ENCODE measurements around the gene TMED10.

The TMED10 gene

DNA sequence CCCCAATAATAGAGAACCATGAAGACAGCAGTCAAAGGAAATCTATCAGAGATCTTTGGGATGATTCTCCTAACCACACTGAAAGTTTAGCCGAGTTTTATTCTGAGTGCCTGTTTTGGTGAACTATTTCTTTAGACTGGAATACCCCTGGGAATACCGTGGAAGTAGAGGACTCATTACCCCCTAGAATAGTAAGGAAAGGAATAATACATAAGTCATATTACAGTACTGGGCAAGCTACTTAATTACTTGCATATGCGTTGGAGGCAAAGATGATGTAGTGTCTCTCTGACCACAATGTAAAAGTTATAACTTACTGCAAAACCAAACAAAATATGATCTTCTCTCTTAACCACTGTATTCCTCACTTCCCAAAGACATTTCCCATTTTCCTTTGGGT, 81.5 kb downstream of the TMED10 start:
- DNase-seq (ENCODE audit: insufficient read length) = no peak
- FAIRE-seq = no peak
- no peak for TF ChIP-seq POLR2A (IDR thresholded peaks at IDR 0.05; ENCODE audit: low read depth, low read length)
- TF ChIP-seq TAF1 (IDR thresholded peaks at IDR 0.05; ENCODE audit: borderline replicate concordance, low read depth, low read length) = no peak
- TF ChIP-seq POLR2AphosphoS5 (IDR thresholded peaks at IDR 0.05; ENCODE audit: low read depth, low read length) = no peak

DNA sequence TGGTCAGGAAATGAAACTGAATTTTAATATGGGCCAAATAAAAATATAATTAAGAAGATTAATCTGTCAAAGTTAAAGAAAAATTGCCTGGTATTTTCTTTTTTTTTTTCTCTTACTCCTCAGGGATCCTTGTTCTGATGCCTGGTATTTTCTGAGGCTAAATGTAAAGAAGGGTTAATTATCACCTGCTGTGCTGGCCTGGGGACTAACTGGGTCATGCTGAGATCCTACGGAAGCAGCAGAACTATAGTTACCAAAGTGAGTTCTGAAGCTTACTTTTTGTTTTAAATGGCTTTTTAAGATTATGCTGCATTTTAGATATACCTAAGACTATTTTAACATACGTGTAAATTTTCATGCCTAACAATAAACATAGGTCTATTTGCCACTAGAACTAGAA, 83.7 kb downstream of the TMED10 start:
- no peak for TF ChIP-seq POLR2AphosphoS5 (IDR thresholded peaks at IDR 0.05; ENCODE audit: low read depth, low read length)
- no peak for TF ChIP-seq POLR2A (IDR thresholded peaks at IDR 0.05; ENCODE audit: low read depth, low read length)
- no peak for TF ChIP-seq TAF1 (IDR thresholded peaks at IDR 0.05; ENCODE audit: borderline replicate concordance, low read depth, low read length)
- DNase-seq (ENCODE audit: insufficient read length) (no peak), FAIRE-seq (no peak)

DNA sequence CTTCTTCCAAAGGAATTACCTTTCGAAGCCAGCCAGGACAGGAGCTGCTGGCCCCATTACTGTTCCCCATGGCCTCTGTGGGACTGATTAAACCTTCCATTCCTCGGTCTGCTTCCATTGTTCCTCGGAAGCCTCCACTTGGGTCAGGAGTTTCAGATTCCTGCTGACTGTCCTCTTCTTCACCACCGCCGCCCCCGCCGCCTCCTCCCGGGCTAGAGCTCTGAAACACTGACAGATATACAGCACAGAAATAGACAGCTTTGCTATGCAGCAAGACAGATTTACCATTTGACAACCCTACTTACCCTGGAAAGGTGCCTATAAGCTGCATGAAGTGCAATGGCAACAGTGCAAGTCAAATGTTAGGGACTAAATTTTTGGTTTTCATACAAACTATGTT, 85.2 kb downstream of the TMED10 start:
- DNase-seq (ENCODE audit: insufficient read length) = no peak
- no peak for FAIRE-seq
- TF ChIP-seq POLR2A (IDR thresholded peaks at IDR 0.05; ENCODE audit: low read depth, low read length) (no peak), POLR2AphosphoS5 (IDR thresholded peaks at IDR 0.05; ENCODE audit: low read depth, low read length) (no peak), TAF1 (IDR thresholded peaks at IDR 0.05; ENCODE audit: borderline replicate concordance, low read depth, low read length) (no peak)

DNA sequence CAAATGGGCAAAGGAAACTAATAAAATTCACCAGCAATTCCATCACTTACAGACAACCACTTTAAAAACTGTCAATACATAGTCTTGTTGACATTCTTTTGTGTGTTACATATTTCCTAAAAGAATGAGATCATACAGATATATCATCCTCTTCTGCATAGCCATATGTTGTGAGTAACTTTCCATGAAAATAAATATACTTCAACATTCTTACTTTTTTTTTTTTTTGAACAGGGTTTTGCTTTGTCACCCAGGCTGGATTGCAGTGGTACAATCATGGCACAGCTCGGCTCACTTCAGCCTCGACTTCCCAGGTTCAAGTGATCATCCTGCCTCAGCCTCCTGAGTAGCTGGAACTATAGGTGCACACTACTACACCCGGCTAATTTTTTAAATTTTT, 86.1 kb downstream of the TMED10 start:
- FAIRE-seq (no peak), DNase-seq (ENCODE audit: insufficient read length) (no peak)
- TF ChIP-seq POLR2A (IDR thresholded peaks at IDR 0.05; ENCODE audit: low read depth, low read length) = no peak
- TF ChIP-seq TAF1 (IDR thresholded peaks at IDR 0.05; ENCODE audit: borderline replicate concordance, low read depth, low read length) = no peak
- TF ChIP-seq POLR2AphosphoS5 (IDR thresholded peaks at IDR 0.05; ENCODE audit: low read depth, low read length) = no peak

DNA sequence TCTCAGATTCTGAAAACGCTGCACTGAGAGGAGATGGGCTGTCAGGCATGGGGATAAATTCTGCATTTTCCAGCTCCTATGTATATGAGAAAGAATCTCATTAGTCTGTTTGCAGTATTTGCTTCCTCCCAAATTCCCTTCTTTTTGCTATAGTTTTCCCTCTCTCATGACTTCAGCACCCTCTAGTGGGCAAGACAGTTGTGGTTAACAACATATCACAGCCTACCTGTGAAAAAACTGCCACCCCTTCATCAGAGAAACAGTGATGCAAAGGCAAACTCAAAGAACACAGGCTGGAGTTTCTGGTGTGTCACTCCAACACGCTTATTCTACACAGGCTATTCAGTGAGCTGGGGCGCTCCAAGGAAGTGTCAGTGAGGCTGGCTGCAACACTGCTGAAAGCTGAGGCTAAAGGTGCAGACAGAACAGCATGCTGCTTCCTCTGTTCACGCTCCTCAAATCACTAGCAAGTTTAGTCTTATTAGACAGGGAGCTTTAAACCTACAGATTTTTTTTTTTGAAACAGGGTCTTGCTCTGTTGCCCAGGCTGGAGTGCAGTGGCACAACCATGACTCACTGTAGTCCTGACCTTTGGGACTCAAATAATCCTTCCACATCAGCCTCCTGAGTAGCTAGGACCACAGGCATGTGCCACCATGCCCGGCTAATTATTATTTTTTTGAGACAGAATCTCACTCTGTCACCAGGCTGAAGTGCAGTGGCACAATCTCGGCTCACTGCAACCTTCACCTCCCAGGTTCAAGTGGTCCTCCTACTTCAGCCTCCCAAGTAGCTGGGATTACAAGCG, 87.6 kb downstream of the TMED10 start:
- no peak for FAIRE-seq
- DNase-seq (ENCODE audit: insufficient read length) = no peak
- TF ChIP-seq POLR2AphosphoS5 (IDR thresholded peaks at IDR 0.05; ENCODE audit: low read depth, low read length) (no peak), TAF1 (IDR thresholded peaks at IDR 0.05; ENCODE audit: borderline replicate concordance, low read depth, low read length) (no peak), POLR2A (IDR thresholded peaks at IDR 0.05; ENCODE audit: low read depth, low read length) (no peak)

DNA sequence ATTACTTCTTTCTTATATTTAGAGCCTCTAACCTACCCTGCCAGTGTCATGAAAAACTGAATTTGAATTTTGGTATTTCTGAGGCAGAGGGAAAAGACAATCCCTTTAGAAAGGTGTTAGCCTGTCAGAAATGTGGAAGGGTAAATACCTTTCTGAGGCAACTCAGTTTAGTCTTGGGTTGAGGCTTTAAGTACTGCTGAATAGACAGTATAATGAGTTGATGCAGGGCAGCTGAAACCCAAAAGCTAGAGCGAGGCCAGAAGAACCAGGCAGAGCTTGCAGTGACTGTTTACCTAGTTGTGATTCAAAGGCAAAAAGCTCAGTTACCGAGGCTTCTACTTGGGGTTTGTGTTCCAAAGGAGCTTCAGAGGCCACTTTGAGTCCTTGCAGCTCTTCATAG, 88.3 kb downstream of the TMED10 start:
- DNase-seq (ENCODE audit: insufficient read length) (no peak), FAIRE-seq (no peak)
- TF ChIP-seq POLR2A (IDR thresholded peaks at IDR 0.05; ENCODE audit: low read depth, low read length) = no peak
- no peak for TF ChIP-seq TAF1 (IDR thresholded peaks at IDR 0.05; ENCODE audit: borderline replicate concordance, low read depth, low read length)
- TF ChIP-seq POLR2AphosphoS5 (IDR thresholded peaks at IDR 0.05; ENCODE audit: low read depth, low read length) = no peak

DNA sequence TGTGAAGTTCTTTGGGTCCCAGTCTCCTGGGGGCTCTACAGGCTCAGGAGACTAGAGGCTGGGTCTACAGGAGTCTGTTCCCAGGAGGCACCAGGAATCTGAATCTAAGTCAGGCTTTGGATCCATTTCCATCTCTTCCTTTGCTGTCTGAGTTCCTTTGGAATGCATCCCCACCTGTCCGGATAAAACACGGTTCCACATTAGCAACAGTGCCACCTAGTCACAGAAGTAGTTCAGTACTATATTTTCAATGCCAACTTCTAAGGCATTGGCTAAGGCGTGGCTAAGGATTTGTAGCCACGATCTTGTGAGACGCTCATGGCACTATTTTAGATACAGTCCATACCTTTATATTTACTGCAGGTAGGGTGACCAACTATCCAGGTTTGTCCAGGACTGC, 91.9 kb downstream of the TMED10 start:
- DNase-seq (ENCODE audit: insufficient read length) = no peak
- FAIRE-seq = no peak
- TF ChIP-seq POLR2A (IDR thresholded peaks at IDR 0.05; ENCODE audit: low read depth, low read length) (no peak), POLR2AphosphoS5 (IDR thresholded peaks at IDR 0.05; ENCODE audit: low read depth, low read length) (no peak), TAF1 (IDR thresholded peaks at IDR 0.05; ENCODE audit: borderline replicate concordance, low read depth, low read length) (no peak)

DNA sequence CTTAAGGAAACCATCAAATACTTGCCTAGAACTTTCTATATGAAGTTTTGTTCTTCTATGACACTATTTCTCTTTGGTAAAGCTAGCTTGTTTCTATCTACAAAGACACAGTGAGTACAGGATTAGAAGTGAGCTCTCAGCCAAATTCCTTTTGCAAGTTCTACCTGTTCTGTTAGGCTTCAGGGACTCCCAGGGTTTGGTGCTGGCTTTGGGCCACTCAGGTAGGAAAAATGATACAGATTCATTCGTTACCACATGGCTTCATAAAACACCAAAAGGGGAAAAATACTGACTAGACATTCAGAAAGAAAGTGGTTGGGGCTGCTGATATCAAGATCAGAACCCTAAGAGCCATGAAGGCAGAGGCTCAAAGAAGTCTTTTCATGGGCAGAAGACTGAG, 93.1 kb downstream of the TMED10 start:
- DNase-seq (ENCODE audit: insufficient read length) (no peak), FAIRE-seq (no peak)
- TF ChIP-seq POLR2A (IDR thresholded peaks at IDR 0.05; ENCODE audit: low read depth, low read length) = no peak
- TF ChIP-seq TAF1 (IDR thresholded peaks at IDR 0.05; ENCODE audit: borderline replicate concordance, low read depth, low read length) = no peak
- no peak for TF ChIP-seq POLR2AphosphoS5 (IDR thresholded peaks at IDR 0.05; ENCODE audit: low read depth, low read length)

DNA sequence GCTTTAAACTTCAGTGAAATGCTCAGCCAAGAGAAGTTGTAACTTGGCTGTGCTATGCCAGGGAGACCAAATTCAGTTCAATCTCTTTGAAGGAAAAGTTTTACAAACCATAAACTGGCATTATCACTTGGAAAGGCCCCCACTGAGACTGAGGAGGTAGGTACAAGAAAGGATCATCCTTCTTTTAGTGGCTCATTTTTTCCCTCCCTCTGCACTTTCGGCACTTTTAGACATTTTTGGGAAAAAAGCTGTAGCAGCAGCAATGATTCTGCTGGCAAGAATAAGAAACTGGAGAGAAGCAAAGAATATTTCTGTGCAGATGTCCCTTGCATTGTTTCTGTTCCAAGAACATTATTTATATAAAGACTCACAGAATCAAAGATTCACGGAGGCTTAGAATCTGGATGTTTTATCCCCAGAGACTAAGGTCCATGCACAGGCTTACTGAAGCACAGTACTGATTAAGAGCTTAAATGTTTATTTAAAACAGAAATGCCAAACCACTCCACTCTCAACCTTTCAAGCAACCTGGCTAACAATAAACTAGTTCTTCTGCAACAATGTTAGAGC, 94.7 kb downstream of the TMED10 start:
- no peak for TF ChIP-seq POLR2A (IDR thresholded peaks at IDR 0.05; ENCODE audit: low read depth, low read length)
- TF ChIP-seq POLR2AphosphoS5 (IDR thresholded peaks at IDR 0.05; ENCODE audit: low read depth, low read length) = no peak
- TF ChIP-seq TAF1 (IDR thresholded peaks at IDR 0.05; ENCODE audit: borderline replicate concordance, low read depth, low read length) = no peak
- DNase-seq (ENCODE audit: insufficient read length) (no peak), FAIRE-seq (no peak)

Data from GM12892 (cell line).